Activated T-helper 1 cell treated with anti-CD3 and anti-CD28 coated beads, Interleukin-12 subunit alpha, Interleukin-12 subunit beta, Interleukin-2, Interleukin-4 antibody, amounts not matched to agents 30 ng/mL and 10 ng/mL and 1 ng/mL, durations not matched to agents 14 hours and 24 hours and 36 hours (primary cell): ENCODE results near the gene ZBTB47. TPM values are rescaled to one million over a fixed set of nuclear protein-coding genes. Genes with fewer than 3 reads are reported as not detected.

Source experiments
- DNase-seq: peaks from one replicate; pipeline ENCODE4 v3.0.0; 2021; ENCODE audit warnings: low spot score
- H3K27ac Mint-ChIP-seq: one replicate; pipeline ENCODE4 v1.8.0; 2021; ENCODE audit warnings: mild to moderate bottlenecking, mixed read lengths
- H3K27me3 Mint-ChIP-seq: one replicate; pipeline ENCODE4 v1.8.0; 2022; ENCODE audit warnings: mild to moderate bottlenecking, moderate library complexity, mixed read lengths; ENCODE audit not compliant: insufficient read depth
- H3K36me3 Mint-ChIP-seq: one replicate; pipeline ENCODE4 v1.8.0; 2021; ENCODE audit warnings: low read depth, mixed read lengths
- H3K4me1 Mint-ChIP-seq: one replicate; pipeline ENCODE4 v1.8.0; 2021; ENCODE audit warnings: low read depth, mixed read lengths
- H3K4me3 Mint-ChIP-seq: one replicate; pipeline ENCODE4 v1.8.0; 2021; ENCODE audit warnings: mild to moderate bottlenecking, moderate library complexity, mixed read lengths
- H3K9me3 Mint-ChIP-seq: one replicate; pipeline ENCODE4 v1.8.0; 2021; ENCODE audit warnings: mixed read lengths
- intact Hi-C: fragments of 100-400 bp; cut with micrococcal nuclease; formaldehyde crosslinking; loops from one replicate; pipeline ENCODE4 v1.15.1; 2024
- total RNA-seq: library from RNA; stranded (reverse); gene quantifications from 2 replicates; pipeline ENCODE4 v1.2.3, GENCODE V29; 2022

The ZBTB47 gene
- total RNA-seq, 1 donor from 2014 or later = 1.8 TPM

DNA sequence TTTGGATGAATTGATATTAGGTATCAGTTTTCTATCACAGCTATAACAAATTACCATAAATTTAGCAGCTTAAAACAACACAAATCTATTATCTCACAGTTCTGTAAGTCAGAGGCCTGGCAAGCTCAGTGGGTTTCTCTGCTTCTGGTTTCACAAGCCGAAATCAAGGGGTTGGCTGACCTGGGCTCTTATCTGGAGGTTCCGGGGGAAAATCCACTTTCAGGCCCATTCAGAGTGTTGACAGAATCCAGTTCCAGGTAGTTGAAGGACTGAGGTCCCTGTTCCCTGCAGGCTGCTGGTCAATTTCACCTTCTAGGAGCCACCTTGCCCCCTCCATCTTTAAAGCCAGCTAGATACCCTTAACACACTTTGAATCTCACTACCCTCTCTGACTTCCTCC is 60.2 kb downstream of the ZBTB47 start:
- H3K4me3 Mint-ChIP-seq = no peak overlapping the region
- DNase-seq = no peak
- H3K9me3 Mint-ChIP-seq = no peaks in the 10 kb centered on the region
- intact Hi-C loops = no loop called here
- H3K27ac Mint-ChIP-seq = no peak overlapping the region
- H3K27me3 Mint-ChIP-seq = peaks cover 8% of the 10 kb centered on the region
- no peaks in the 10 kb centered on the region for H3K36me3 Mint-ChIP-seq
- no peaks in the 10 kb centered on the region for H3K4me1 Mint-ChIP-seq

DNA sequence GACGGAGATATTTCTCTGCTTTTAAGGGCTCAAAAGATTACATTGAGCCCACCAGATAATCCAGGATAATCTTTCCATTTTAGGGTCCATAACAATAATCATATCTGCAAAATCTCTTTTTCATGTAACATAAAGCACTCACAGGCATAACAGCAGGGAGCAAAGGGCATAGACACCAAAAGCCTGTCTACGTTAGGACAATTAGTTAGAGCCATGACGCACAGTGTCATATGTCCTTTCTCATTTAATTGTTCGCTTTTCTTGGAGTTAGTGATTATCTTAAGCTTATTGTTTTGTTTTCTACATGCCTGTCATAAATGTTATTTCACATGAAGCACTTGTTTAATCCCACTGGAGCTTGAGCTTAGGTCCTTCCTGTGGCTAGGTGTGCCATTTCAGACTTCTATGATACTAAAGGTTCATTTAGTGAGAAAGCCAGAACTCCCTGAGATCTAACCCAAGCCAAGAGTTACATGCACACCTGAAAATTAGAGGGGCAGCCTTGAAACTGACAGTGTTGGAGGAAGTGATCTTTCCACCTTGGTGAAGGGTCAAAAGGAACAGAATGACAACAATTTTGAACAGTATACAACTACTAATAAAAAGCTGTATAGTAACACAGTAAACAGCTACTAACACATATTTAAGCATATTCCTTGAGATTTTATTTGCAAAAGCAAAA is 60.8 kb downstream of the ZBTB47 start:
- H3K36me3 Mint-ChIP-seq = no peaks in the 10 kb centered on the region
- H3K27ac Mint-ChIP-seq = no peak overlapping the region
- no peaks in the 10 kb centered on the region for H3K4me1 Mint-ChIP-seq
- H3K4me3 Mint-ChIP-seq = no peak overlapping the region
- intact Hi-C loops = no loop called here
- peaks cover 7% of the 10 kb centered on the region for H3K27me3 Mint-ChIP-seq
- no peak for DNase-seq
- H3K9me3 Mint-ChIP-seq = no peaks in the 10 kb centered on the region

Other genes starting within 250 kb of the ZBTB47 start
- not detected in 2 replicates for gene LYZL4, start 243.1 kb upstream of the ZBTB47 start, total RNA-seq
- 0.69 and 0.88 TPM in 2 replicates for gene VIPR1, start 151.1 kb upstream of the ZBTB47 start, total RNA-seq
- 37.5 and 38.3 TPM in 2 replicates for gene SEC22C, start 71.7 kb upstream of the ZBTB47 start, total RNA-seq
- 66.3 and 67.5 TPM in 2 replicates for gene SS18L2, start 62.8 kb upstream of the ZBTB47 start, total RNA-seq
- 76.9 and 79.7 TPM in 2 replicates for gene NKTR, start 53.0 kb upstream of the ZBTB47 start, total RNA-seq
- not detected in 2 replicates for gene KLHL40, start 31.8 kb downstream of the ZBTB47 start, total RNA-seq
- gene HHATL, start 49.1 kb downstream of the ZBTB47 start, total RNA-seq = not detected in 2 replicates
- 0.32 TPM in 1 of 2 replicates, not detected in the other for gene CCDC13, start 119.6 kb downstream of the ZBTB47 start, total RNA-seq
- 90.1 and 97.5 TPM in 2 replicates for gene HIGD1A, start 150.8 kb downstream of the ZBTB47 start, total RNA-seq
- gene ACKR2, start 155.7 kb downstream of the ZBTB47 start, total RNA-seq = 0.66 and 0.88 TPM in 2 replicates
- not detected in 2 replicates for gene CYP8B1, start 222.2 kb downstream of the ZBTB47 start, total RNA-seq